GM18502 (cell line): ENCODE data around the gene ADARB2.
"Not testable (repeated sequence)": the region's sequence is repeated elsewhere in the genome, so short reads cannot be mapped to it uniquely, and the experiment has no call there.

Source experiments
- ATAC-seq: cut with Tn5 transposase; IDR thresholded peaks from one replicate; pipeline ENCODE4 v1.9.1; 2021; ENCODE audit warnings: mild to moderate bottlenecking; ENCODE audit not compliant: unreplicated experiment, poor library complexity

ADARB2 gene

DNA sequence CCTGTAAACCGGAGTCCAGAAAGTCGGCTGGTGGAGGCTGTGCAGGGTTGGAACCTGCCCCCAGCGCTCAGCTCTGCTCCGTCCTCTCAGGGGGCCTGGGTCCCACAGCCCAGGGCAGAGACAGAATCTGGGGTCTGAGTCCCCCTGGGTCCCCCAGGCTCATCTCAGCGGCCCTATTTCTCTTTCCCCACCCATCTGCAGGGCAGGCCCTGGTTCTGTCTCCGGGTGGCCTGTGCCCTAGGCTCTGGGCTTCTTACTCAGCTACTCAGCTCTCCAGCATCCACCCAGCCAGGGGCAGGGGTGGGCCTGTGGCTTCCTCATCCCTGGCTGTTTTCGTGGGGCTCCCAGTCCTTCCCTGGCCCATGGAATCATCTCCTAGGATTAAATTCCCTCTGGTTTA, 183.4 kb downstream of the ADARB2 start:
- ATAC-seq = no peak

DNA sequence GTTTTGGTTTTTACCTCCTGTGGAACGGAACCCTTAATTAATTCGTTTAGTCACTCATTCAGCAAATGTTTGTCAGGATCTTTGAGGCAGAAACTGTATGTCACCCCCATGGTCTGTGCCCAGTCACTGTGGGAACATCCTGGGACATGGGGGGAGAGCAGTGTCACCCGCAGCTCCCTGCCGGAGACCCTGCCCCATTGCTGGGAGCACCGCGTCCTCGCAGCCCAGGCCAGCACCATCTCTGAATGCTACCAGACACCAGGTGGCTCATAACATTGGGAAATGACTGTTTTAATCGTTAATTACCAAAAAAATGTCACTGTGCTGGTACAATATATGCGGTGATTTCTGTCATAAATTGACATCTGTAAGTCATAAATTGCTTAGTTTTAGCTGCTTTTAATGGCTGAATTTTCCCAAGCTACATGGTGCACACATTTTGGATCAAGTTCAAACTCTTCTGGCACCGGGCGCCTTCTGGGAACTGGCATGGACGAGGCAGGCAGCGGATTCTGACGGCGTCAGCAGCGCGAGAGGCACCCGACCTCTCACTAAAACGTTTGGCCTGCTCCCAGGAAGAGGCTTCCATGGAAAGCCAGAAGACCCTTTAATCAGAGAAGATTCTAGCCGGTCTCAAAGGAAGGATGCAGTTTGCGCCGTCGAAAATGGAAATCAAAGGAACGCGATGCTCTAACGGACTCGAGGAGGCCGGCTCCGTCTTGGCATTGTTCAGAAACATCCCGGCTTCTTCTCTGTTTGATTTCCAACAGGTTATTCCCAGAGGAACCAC, 184.2 kb downstream of the ADARB2 start:
- no peak for ATAC-seq

DNA sequence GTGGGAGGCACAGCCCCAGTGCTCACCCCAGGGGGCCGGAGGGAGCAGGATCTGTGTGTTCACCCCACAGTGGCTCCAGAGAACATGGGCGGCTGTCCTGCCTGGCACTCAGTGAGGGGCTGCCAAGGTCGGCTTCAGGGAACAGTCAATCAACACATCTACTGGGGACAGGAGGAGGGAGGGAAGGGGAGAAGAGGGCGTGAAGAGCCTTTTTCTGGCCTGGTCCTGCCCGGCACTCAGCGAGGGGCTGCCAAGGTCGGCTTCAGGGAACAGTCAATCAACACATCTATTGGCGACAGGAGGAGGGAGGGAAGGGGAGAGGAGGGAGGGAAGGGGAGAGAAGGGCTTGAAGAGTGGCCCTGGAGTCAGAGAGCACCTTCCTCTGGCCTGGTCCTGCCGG, 184.9 kb downstream of the ADARB2 start:
- no peak for ATAC-seq

DNA sequence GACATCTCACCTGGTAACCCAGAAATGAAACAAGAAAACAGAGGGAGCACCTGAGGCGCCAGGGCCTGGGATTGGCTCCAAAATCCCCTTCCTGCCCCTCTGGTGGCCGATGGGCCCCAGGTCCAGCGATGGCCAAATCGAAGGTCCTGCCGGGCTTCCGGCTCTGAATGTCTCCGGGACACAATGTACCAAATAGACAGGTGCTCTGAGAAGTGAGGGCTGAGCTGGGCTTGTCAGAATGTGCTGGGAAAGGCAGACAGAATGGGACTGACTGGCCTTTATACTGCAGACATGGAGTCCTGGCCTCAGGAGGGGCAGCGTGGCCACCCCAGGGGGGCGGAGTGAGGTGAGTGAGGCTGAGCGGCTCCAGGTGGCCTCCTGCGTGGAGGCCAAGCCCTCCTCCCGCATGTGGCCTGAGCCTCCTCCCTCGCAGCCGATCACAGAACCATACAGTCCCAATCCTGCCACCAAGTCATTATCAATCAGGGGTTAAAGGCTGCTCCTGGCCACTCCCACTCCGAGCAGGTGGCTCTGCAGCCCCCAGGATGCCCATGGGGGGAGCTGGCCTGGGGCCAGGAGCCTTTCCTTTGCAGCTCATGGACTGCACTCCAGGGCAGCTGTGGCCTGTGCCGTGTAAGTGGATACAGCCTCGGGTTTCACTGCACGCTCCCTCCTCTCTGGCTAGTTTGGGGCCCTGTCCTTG, 185.5 kb downstream of the ADARB2 start:
- ATAC-seq = no peak

DNA sequence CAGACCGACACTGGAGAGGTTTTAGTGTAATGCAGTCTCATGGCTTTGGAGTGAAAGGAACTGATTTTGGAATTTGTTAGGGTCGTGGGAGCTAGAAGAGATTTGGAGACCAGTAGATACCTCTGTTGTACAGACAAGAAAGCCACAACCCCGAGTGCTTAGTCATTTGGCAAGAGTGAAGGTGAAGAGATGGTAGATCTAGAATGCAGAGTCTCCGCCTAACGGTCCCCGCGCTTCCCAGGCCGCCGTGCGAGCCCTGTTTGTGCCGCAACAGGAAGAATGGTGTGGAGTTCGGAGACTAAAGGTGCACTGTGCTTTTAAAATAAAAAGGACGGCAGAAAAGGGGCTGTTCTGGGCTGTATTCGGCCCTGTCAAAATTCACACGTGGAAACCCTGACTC, 186.7 kb downstream of the ADARB2 start:
- no peak for ATAC-seq

DNA sequence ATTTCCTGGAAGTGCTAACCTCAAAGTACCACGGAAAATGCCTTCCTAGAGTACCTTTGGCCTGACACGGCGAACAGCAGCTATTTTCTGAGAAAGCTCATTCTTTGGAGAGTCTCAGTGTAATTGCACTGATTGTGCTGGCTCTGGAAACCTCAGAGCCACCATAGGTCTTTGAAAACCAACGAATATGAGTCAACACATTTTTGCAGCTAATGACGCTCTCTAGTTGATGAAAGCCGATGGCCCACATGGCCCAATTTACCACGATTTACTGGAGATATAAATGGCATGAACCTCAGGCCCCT, 187.1 kb downstream of the ADARB2 start:
- no peak for ATAC-seq

DNA sequence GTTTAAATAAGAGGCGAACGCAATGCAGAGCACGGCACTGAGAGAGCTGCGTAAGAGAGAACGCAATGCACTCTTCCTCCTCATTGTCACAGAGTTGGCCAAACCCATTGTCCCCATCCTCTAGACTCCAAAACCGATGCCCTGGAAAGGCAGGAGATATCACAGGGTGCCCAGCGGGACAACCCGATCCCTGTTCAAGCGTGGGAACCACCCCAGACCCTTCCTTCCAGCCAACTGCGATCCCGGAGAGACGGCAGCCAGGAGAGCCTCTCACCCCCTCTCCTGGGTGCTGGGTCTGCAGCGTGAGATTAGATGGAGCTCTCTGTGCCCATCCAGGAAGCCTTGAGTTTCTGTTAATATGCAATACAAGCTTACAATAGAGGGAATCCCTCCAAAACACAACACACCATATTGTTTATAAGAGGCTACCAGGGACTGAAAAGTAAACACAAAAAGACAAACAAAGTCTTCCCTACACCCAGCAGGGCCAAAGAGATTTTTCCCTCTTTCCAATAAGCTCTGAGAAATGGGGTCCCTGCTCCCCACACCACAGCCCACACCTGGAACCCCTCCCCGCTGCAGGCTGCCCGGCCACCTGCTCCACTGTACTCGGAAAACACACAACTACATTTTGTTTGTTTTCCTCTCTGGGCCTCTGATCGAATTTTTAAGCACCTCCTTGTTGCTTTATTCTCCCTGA, 187.6 kb downstream of the ADARB2 start:
- no peak for ATAC-seq

DNA sequence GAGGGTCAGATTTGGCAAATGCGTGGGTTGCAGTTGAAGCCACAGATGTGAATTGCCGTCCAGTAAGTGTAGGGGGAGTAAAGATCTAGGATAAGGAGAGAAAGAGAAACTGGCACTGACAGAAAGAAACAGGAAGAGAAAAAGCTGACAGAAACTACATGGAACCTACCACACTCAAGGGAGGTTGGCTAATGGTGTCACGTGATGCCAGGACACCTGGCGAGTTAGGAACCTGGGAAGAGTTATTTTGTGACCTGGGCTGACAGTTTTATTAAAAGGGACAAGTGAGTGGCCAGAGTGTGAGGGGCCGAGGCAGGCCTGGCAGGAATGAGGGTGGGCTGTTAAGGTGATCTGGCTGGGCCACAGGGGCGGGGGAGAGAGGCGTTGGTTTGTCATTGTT, 188.7 kb downstream of the ADARB2 start:
- peak; percentile 60 for ATAC-seq

DNA sequence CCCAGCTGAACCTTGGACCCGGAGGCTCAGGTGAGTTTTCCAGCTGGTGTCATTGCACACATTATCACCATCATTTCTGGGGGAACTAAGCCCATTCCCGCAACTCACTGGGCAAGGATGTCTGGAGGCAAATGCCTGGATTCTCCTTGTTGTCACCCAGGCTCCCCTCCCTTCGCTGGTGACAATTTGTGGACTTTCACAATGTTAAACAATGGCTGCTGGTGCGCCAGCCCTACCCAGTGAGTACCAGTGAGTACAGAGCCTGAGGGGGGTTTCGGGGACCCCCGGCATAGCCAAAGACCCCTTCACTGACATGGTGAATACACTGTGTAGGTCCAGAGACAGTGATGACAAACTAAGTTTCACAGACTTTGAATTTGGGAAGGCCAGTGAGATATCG, 189.2 kb downstream of the ADARB2 start:
- ATAC-seq = peak; percentile 4

DNA sequence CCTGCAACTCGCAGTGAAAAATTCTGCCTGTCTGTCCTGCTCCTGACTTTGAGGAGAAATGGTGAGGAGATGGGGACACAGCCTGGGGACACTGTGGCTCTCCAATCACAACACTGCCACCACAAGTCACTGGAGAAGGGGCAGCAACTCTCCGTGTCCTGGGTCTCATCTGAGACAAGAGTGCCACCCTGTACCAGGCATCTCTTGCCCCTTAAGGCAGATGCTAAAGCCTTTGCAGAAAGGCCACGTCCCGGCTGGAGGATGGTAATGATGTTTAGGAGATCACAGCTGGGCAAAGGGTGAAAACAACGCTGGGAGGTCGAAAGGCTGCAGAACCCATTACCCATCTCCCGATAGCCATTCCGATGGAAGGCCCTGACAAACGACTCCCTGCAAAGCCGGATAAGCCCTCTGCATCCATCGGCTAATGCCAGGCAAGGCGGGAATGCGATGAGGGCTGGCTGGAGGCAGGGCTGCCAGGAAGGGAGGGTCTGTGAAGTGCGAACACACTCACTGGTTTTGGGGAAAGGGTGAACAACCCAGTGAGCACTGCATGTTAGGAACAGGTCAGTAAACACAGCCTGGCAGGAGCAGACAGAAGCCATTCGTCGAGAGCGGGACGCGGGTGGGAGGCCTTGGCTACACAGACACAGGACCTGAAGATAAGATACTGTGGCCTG, 190.8 kb downstream of the ADARB2 start:
- ATAC-seq = no peak

DNA sequence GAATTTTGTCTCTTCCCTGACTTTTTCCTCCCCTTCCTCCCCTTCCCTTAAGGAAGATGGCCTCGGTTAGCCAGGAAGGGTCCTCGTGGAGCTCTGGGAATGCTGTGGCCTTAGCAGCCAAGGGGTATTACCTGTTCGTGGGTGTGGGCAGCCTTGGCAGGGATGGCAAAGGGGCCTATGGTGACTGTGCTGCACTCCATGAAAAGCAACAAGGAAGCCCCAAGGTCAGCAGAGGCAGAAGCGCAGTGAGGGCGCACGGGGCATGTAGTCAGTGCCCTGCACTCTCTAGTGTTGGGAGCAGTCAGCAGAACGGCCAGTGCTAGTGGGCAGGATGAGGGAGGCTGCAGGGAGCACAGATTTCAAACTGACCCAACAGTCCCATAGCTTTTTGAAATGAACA, 191.8 kb downstream of the ADARB2 start:
- no peak for ATAC-seq

DNA sequence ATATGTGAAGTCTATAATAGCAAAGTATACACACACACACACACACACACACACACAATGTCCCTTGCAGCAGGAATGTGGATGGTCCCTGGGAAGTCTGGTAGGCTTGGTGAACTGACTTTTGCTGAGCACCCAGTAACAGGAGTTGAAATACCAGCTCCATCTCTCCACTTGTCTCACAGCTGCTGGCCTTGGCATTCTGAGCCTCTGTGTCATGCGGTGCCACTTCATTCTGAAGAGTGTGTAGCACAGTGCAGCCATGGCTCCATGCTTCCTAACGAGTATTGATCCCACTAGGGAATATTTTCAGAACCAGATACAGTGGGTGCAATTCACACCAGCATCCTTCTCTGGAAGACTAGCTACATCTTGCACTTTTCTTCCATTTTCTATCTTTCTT, 192.4 kb downstream of the ADARB2 start:
- ATAC-seq = no peak

DNA sequence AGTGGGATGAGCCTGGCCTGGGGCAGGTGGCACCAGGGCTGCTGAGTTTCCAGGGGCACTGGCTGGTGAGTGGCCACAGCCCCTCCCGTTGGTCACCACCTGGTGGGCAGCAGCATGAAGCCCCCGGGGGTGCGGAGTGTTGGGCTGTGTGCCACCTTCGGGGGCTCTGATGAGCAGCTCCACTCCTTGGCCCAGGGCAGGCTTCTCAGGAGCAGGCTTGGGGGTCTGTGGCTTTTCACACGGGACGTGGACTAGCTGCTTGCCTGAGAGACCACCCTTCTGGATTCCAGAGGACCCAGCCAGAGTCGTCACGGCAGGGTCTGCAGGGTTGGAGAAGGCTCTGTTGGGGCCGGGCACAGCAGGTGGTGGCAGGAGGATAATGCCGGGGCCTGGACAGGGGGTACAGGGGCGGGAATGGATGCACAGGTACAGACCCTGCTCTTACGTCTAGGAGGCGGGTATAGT, 193.1 kb downstream of the ADARB2 start:
- ATAC-seq = no peak

DNA sequence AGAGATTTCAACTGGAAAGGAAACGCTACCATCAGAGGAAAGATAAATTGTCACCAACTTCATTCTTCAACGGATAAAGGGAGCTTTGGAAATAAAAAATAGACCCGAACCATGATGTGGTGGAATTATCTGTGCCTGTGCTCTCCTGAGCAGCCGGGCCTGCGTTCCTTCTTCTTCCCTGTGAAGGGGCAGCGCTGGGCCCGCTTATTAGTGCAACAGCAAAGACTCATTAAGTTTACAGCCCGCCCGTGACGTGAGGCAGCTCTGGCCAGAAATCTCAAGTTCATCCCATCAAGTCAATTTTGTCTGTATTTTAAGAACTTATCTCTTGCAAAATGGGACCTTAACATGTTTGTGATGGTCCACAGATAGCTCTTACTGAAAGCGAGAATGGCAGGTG, 193.7 kb downstream of the ADARB2 start:
- ATAC-seq = no peak

DNA sequence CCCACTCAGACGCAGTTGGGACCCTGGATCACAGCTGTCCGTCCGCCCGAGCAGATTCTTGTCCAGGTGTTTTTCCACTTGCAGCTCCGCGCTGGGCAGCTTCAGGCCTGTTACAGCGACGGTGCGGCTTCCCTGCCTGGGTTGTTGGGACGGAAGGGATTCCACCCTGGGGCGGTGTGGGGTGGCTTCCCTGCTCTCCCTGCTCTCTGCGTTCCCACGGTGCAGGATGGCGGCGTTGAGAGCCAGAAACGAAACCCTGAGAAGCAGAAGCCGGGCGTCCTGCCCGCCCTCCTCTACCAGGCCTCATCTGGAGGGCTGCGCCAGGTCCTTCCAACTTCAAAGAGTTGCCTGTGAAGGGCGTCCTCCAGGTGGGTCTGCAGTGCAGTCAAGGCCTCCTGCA, 194.4 kb downstream of the ADARB2 start:
- no peak for ATAC-seq

DNA sequence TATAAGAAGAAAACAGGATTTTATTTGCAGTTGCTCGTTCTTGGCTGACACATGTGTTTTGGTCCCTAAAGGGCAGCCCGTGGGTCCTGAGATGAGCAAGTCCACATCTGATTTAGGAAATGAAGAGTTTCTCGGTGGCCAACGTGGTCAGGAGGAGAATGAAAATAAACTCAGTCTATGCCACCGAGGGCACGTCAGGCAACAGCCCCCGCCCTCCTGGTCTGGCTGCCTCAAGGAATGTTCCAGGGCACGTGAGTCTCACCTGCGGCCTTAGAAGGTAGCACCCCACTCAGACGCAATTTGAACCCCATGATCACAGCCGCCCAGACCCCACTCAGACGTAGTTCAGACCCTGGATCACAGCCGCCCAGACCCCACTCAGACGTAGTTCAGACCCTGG, 197.2 kb downstream of the ADARB2 start:
- no peak for ATAC-seq

DNA sequence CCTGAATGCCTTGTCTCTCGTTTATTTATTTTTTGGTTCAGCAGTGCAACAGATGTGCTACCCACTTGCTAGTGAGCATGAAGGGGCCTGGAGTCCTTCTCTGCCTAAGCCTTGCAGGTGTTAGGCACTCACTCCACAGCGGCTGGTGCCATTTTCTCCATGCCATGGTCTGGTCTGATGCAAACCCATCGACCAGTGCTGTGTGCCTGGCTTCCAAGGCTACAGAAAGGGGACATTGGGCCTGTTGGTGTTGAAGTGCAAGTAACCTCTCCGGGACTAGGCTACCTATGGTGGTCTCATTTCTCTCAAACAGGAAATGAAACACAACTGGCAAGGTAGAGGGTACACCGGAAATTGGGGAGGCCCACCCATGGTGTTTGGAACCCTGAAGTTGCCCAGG, 198.1 kb downstream of the ADARB2 start:
- no peak for ATAC-seq

DNA sequence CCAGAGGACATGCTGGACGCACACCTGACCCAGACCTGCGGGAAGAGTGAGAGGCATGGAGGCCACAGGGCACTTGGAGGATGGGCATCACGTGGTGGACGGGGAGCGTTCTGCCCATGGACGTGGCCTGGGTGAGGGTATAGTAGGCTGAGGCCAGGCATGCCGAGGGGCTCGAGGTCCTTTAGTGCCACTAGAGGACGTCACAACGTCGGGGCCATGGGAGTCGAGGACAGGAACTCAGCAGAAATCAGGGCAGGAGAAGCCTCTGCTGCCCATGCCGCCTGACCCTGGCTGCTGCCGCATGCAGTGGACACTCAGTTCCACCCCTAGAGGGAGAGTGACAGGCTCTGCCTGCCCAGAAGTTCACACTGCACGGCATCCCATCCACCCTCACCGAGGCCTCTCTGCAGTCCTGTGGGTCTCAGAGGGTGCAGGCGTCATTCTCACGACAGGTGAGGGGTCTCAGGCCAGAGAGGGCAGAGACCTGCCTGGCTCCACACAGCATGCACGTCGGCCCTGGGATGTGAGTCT, 198.7 kb downstream of the ADARB2 start:
- no peak for ATAC-seq

DNA sequence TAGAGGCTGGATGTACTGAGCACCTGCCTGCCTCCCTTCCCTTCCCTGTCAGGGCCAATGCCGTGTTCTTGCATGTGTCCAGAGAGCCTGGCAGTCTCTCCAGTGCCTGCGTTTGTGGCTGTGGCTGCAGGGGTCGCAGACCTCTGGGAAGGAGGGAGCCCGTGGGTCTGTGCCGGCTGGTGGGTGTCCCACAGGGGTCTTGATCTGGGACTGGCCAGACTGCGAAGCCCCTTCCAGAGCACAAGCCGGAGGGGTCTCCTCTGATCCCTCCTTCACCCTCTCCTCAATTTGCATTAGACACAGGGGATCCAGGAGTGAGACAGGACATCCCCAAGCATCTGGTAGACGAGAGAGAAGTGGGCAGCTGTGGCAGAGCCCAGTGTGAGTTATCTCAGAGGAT, 199.2 kb downstream of the ADARB2 start:
- ATAC-seq = no peak

DNA sequence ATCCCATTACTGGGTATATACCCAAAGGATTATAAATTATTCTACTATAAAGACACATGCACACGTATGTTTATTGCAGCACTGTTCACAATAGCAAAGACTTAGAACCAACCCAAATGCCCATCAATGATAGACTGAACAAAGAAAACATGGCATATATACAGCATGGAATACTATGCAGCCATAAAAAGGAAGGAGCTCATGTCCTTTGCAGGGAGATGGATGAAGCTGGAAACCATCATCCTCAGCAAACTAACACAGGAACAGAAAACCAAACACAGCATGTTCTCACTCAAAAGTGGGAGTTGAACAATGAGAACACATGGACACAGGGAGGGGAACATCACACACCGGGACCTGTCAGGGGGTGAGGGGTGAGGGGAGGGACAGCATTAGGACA, 199.9 kb downstream of the ADARB2 start:
- not testable (repeated sequence) for ATAC-seq

DNA sequence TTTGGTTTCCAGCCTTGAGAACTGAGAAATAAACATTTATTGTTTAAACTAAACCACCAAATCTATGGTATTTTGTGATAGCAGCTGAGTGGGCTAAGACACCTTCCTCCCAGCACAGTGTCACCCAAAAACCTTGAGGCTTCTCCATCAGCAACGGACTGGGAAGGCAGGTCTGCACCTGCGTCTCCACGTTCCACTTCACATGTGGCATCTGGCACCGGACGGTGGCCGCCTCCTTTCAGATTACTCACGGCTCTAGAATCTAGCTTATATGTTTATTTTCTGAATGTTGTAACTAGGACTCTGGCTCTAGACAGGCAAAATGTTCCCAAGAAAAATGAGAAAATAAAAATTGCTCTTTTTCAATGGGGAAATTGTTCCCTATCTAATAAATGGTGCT, 201.0 kb downstream of the ADARB2 start:
- no peak for ATAC-seq
